ENCODE results near the gene FBXL20.

Gene FBXL20

DNA sequence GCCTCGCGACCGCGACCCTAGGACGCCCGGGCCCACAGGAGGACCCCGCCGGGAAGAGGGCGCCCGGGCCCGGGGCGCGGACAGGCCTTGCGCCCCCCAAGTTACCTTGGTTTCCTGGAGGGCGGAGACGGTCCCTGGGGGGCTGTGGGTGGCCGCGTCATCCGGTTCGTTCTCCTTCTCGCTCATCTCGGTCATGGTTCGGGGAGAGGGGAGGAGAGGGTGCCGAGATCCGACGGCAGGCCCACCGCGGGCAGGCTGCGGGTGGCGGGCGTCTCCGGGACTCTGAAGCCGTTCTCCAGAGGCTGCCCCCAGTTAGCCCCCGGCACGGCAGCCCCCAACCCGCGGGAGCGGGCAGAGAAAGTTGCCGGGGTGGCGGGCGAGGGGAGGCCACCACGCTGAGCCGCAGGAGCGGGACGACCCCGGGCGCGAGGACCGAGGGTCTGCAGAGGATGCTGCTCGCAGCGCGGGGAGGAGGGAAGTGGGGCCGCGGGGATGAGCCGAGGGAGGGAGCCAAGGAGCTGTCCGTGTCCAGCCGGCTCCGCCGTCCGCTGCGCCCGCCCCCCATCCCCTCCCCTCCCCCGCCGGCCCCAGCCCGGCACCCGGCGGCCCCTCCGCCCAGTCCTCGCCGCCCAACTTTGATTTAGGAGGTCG lies 176.0 kb downstream of the FBXL20 start, which contains the start of gene STAC2:
Gene STAC2, minus strand, starts transcription at position 638 of the 651 bp plus-strand sequence. Its CDS starts 443 bp downstream, at position 195.
- no peak for DNase-seq (ENCODE audit: low read depth)

DNA sequence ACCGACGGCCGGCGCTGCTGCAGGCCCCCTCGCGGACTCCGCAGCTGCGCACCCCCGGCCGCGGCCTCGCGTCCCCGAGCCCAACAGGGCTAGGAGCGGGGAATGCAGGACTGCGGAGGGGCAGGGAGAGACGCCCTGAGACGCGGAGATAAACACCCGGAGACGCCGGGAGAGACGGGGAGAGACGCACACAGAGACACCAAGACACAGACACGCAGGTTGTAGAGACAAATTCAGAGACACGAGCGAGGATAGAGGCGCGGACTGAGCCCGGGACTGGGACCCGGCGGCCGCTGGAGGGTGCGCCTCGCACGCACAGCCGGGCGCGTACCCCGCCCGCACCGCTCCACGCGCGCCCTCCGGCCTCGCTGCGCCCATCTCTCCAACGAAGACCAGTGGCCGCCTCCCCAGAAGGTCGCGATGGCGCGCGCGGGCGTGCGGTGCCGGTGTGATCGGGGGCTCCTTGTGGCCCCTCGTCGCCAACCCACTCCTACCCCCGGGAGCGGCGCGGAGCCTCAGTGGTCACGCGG lies 176.6 kb downstream of the FBXL20 start:
- DNase-seq (ENCODE audit: low read depth): no peak

DNA sequence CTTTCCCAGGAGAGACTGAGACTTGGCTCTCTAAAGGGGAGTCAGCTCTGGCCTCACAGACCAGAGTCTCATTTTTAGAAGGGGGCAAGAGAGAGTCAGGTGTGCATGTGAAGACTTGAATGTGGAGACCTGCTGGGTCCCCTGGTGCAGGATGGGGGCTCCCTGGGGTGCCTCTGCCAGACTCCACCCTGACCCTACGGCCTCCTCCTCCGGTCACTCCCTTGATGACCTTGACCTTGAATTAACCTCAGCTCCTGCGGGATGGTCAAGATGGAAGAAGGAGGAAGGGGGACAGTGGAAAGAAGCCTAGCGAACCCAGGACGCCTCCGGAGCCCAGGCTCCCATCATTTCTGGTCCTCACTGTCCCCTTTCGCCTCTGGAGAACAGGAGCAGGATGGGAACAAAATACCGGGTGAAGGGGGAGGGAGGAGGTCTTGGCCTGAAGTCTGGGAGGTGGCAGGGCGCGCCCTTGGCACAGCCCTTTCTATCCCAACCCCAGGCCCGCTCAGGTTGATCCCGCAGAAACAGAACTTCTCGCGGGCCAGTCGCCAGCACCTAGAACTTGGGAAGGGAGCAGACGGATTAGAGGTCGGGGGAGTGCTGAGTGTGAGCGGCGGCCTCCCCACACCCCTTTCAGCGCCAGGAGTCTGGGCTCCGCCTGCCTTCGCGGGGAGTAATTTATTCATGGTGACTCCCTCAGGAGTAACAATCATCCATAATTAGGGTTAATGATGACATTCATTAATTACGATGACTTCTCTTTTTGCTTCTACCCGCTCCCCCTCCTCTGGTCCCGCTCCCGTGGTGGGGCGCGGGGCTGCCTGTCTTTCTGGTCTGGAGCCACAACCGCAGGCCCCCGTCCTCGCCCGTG lies 177.3 kb downstream of the FBXL20 start:
- no peak for DNase-seq (ENCODE audit: low read depth)

DNA sequence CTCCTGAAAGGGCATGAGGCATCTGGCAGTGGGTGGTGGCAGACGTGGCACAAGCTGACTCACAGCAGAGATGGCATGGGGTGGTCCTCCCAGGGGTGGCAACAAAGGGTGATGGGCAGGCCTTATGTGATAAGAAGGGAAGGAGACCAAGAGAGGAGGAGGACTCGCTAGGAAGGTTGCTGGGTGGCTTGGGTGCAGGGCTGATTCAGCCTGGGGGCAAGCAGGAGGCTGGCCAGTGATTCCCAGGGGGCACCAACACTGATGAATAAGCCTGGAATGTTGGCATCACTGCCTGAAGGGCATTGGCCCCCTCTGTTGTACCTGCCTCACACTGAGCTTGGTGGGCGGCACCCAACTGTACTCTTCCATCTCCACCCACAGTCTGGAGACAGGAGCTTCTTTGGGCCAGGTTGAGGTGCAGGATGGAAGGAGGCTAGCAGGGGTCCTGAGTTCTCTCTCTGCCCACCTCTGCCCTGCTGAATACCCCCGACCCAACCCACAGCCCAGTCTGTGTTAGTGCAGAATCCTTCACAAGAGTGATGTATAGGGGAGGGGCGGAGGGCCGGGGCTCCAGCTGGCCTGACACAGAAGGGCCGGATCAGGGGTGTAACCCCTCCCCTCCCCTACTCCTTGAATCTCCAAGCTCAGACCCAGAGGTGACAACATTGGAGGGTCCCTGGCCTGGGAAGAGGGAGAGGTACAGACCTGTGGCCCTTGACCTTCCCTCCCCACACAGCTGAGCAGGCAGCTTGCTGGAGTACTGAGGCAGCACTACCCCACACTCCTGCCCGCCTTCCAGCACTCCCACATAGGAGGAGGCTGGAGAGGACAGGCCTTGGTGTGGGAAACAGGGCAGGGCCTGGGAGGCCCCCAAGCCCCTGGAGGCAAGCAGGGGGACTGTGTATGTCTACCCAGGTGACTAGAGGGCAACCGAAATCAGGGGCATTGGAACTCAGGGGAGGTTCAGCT lies 178.3 kb downstream of the FBXL20 start:
- DNase-seq (ENCODE audit: low read depth): no peak

DNA sequence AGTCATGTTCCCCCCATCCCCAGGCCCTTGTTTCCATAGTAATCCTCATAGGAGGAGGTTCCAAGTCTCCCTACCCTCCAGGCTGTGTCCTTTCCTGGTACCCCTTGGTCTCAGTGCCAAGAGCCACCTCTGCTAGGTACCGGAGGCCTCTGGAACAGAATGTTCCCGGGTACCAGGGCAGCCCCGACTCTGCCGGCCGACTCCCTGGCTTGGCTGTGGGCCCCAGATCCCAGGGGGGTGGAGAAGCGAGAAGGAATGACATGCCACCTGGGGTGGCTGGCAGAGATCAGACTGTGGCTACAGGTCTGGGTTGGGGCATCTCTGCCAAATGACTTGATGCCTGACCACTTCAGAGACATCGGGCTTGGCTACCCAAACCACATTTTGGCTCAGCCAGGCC lies 179.3 kb downstream of the FBXL20 start:
- no peak for DNase-seq (ENCODE audit: low read depth)

DNA sequence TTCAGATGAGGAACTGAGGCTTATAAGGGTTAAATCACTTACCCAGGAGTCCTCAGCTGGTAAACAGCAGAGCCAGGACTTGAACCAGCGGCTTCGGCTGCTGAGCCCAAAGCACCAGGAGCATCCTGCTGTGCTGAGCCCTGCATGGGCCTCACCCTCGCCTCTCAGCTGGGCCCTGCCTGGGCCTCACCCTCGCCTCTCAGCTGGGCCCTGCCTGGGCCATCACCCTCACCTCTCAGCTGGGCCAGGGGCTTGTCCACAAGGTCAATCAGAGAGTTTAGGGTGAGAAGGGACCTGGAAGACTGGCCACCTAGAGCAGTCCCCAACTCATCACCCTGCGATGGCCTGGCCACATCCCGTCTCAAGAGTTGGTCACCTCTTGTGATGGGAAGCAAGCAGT lies 179.9 kb downstream of the FBXL20 start:
- DNase-seq (ENCODE audit: low read depth): no peak

DNA sequence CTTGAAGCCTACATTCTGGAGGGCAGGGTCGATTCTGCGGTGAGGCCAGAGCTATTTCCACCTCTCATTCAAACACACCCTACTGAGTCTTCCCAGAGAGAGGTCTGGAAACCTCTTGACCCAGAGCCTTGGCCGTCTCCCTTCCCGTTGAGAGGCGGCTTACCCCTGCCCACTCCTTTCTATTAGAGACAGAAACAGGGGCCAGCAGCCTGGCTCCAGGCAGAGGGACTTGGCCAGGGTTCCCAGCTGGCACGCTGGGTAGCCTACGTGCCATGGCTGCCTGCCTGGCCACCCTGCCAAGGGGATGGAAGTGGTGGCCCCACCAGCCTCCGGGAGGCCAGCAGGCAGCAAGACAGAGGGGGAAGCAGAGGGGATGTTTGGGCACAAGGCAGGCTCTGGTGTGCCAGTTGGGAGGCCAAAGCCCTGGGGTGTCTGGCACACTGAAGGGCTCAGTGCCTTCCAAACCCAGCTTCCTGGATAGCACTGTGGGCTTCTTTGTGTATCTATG lies 181.7 kb downstream of the FBXL20 start:
- no peak for DNase-seq (ENCODE audit: low read depth)

DNA sequence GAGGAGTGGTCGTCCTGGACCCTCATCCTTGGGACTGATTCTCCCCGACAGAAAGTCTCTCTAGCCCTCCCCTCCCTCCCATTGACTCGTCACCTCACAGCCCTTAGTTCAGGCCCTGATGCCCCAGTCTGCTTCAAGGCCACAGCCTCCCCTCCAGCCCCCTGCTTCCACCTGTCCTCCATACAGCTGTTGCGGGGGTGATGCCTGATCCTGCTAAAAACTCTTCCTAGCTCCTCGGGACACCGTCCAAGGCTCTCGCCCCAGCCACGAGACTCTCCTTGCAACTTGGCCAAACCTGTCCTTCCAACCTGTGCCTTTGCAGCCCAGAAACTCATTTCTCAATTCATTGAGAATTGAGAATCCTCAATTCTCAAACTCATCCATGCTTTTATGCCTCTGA lies 182.5 kb downstream of the FBXL20 start:
- no peak for DNase-seq (ENCODE audit: low read depth)

DNA sequence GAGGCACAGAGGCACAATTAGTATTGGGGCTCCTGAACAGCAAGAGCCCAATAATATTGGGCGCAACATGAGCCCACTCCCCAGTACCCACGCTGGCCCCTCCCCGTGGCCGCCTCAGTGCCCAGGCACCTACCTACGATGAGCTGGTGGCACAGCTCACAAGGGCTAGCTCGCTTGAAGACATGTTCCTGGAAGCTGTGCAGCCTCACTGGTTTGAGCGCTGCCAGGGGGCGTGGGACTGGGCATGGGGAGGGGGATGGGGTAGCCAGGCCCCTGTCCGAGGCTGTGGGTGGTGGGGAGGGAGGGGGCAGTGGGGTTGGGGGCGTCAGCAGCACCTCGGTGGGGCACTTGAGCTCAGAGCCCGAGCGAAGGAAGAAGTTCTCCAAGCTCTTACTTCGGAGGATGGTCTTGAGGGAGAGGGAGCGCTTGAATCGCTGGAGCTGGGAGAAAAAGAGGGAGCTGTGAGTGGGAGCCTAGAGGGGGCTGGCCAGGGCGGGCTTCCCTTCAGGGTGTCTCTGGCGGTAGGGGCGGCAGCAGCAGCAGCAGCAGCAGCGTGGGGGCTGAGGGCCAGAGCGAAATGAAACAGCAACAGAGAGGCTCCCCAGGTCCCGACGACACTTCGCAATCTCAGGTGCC lies 183.6 kb downstream of the FBXL20 start:
- no peak for DNase-seq (ENCODE audit: low read depth)

DNA sequence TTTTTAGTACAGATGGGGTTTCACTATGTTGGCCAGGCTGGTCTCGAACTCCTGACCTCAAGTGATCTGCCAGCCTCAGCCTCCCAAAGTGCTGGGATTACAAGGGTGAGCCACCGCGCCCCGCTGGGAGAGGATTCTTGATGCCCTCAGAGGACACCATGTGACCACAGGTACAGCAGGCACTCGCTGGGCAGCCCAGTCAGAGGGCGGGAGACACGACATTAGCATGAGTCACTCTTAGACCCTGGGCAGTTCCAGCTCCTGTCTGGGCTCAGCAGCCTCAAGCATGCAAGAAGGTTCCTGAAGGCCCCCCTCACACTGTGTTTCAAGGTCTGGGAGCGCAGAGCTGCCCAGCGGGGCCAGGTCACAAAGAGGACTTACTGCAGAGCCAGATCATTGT lies 187.6 kb downstream of the FBXL20 start:
- DNase-seq (ENCODE audit: low read depth): no peak

DNA sequence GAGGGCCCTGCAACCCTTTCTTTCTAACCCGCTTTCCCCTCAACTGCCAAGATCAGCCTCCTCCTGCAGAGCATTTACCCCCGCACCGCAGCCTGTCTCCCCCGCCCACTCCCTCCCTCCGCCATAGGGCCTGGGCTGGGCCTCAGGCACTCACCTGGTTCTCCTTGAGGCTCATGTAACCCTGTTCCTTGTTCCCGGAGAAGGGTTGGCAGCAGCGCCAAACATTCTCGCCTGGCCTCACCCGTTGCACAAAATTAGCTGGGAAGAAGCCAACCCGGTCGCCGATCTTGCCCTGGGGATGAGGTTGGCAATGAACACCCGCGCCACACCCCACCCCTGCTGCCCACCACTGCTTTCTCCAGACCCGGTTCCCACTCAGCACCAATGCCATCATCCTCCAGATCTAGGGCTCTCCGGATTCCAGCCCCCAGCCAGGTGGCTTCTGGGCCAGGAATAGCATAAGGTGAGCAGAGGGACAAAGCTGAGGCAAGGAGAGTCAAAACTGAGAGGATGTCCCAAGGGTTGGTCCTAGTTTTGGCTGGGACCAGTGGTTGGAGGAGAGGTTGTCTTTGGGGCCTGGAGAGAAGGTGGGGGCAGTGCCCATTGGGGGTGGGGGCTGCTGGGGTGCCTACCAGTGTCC lies 188.5 kb downstream of the FBXL20 start:
- DNase-seq (ENCODE audit: low read depth): no peak

DNA sequence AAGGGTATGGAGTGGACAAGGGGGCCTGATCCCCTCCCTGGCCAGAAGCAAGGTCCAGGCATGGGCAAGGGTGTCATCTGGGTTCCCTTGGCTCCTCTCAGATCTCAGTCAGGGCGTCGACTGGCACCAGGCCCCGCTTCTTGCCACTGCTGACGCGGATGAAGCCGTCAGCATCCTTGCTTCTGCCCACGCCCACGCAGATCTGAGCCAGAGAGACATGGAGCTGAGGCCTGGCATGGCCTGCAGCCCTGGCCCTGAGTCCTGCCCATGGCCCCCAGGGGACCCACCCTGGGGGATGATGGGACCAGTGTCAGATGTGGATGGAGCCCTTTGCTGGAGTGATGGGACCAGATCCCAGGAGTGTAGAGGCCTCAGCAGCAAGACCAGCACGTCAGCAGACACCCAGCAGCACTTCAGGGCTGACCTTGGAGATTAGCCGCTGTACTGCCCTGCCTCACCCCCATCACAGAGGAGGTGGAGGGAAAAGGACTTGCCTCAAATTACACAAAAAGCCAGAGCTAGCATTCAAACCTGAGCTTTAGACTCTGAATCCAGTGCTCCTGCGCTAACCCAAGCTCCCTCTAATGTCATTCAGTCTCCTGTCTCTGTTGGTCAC lies 189.1 kb downstream of the FBXL20 start:
- no peak for DNase-seq (ENCODE audit: low read depth)

DNA sequence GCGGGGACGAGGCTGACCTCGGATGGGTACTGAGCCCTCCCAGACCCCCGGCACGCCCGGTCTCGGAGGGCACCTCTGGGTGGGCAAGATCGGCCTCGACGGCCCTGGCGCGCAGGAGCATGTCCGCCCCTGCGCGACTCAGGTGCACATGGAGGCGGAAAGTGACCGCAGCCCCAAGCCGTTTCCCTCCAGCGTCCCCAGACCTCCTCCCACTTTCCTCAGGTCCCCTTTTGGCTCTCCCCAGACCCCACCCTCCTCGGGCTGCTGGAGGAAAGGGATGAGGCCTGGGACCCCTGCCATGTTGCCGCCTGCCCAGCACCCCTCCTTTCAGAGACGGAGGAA lies 191.4 kb downstream of the FBXL20 start:
- no peak for DNase-seq (ENCODE audit: low read depth)

DNA sequence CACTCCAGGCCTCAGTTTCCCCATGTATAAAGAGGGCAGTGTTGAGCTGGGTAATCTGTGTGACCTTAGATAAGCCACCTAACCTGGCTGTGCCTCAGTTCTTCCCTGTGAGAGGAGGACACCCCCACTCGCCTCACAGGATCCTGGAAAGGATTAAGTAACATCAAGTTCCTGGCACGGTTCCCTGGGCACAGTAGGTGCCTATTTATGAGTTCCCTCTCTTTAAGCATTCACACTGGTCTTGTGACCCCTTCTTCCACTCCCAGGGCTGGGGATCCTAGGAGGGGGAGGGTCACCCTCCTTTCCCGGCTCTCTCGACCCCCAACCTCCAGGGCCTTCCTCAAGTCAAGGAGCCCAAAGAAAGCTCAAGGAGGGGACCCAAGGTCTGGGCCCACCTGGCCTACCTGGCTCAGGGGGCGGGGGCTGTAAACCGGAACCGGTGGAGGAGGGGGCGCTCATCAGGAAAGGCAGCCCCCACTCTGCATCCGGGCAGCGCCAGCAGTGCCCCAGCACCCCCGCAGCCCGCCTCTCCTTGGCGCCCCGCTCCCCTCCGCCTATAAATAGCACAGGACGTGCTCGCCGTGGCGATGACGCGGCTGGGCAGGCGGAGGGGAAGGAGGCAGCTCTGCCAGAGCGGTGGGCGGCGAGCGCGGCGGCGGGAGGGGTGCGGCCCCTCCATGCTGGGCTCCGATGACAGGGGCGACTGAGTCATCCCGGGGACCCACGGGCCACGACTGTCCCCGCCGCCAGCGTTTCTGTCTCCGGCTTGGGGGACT lies 191.9 kb downstream of the FBXL20 start:
- DNase-seq (ENCODE audit: low read depth): no peak

DNA sequence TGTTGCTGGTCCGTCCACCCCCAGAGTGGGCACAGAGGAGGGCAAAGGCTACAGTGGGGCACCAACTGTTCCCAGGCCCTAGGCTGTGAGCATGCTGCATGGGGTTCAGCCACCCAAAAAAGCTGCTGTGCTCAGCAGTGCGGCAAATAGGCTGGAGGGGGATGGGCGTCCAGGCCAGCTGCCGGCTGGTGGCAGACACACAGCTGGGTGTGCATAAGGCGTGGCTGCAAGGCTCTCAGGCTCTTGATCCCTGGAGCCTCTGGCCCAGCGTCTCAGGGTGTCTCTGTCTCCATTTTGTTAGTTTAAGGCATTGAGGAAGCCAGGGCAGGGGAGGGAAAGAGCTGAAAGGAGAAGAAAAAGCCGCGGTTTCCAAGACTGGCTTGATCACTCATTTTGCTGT lies 192.5 kb downstream of the FBXL20 start:
- no peak for DNase-seq (ENCODE audit: low read depth)

DNA sequence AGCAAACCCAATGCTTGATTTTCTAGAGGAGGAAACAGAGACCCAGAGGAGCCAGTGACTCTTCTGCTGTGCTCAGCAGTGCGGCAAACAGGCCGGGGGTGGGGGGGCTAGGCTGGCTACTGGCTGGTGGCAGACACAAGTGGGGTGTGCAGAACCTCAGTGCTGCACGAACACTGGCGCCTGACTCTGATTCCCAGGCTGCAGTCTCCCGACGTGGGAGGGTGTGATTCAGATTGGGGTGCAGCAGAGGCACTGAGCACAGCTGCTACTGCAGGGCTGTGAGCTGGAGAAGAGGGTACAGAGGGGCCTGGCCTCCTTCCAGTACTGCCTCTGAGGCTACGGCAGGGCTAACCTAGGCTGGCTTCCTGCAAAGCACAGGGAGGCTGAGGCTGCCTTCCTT lies 193.3 kb downstream of the FBXL20 start:
- DNase-seq (ENCODE audit: low read depth): no peak

DNA sequence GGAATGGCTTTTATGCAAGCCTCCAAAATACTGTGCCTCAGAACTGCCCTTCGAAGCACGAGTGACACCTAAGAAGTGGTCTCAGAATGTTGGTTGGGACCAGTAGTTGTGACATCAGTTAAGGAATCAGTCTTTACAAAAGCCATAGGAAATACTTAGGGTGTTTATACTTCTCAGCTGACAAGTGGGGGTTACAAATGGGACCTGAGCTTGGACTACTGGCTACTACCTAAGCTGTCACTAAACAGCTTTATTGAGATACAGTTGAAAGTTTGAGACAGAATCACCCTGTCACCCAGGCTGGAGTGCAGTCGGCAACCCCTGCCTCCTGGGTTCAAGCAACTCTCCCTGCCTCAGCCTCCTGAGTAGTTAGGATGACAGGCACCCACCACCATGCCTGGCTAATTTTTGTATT lies 196.3 kb downstream of the FBXL20 start:
- DNase-seq (ENCODE audit: low read depth): no peak

DNA sequence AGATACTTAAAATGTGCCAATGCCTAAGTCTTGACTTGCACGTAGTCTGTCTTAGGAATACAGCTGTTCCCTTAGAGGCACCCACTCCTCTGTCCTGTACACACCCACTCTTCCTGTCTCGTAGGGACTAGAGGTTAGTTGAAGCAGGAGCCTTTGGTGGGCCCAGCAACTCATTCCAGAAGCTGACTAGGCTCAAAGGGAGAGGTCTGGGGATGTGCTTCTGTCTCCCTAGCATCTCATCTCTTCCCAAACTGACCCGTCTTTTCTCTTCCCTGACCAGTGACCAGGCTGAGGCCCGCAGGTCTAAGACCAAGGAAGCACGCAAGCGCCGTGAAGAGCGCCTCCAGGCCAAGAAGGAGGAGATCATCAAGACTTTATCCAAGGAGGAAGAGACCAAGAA lies 197.2 kb downstream of the FBXL20 start:
- no peak for DNase-seq (ENCODE audit: low read depth)

Data from HS-5 (cell line).